ENCODE results near the gene WSCD2.

DNA sequence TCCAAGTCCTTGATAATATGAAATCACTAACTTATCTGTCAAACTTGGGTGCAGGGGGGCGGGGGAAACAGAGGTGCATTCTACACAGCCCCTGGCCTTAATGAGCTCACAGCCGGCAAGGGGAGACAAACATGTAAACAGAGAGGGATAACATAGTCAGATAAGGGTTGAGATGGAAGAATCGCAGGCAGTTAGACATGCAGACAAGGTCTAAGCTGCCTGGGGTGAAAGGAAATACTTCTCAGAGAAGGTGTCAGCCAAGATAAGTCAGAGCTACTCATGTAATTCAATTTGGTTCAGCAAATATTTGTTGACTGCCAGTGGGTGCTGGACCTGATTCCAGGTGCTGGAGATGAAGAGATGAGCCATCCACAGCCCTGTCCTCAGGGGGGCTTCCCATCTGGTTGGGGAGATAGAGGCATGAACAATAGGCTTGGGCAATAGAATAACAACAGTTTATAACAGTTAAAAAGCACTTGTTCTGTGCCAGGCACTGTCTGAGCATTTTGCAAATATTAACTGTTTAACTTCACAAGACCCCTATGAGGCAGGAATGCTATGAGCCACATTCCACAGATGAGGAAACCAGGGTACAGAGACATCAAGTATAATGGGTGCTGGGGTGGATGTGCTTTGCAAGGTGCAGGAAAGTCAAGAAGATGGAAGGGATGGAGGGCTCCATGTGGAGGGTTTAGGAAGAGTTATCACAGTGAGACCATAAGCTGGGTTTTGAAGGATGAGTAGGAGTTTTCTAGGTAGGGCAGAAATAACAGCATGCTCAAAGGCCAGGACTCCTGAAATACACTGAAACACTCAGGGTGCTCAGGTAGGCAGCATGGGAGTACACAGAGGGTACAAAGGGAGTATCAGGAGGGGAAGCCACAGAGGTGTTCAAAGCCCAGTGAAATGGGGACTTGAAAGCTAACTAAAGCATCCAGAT is 79.0 kb downstream of the WSCD2 start:
- no peak for TF ChIP-seq POLR2A (IDR thresholded peaks at IDR 0.05)
- TF ChIP-seq CTCF (IDR thresholded peaks at IDR 0.05): no peak
- TF ChIP-seq POLR2AphosphoS5 (IDR thresholded peaks at IDR 0.05): no peak

All from breast epithelium (tissue), 3 donors.